Cardiac muscle cell (in vitro differentiated cells and primary cell): Measurements from ENCODE around the gene PSPN. TPM values are rescaled to one million over a fixed set of nuclear protein-coding genes. Genes with fewer than 3 reads are reported as not detected.

Experiments
- DNase-seq, 2 donors: peaks; one replicate each; pipeline versions ENCODE4 v3.0.0 to v3.0.0-alpha.2; 2010 to 2017; ENCODE audit warnings: low read depth in 1 of 2, low spot score in 1 of 2
- H3K27ac ChIP-seq: fragments of 200-600 bp; sonication (generic); 2 replicates; pipeline ENCODE4 v1.5.1; 2016
- H3K27me3 ChIP-seq: fragments of 200-600 bp; sonication (generic); 2 replicates; pipeline ENCODE4 v1.6.0; 2016; ENCODE audit warnings: control low read depth
- H3K36me3 ChIP-seq: fragments of 200-600 bp; sonication (generic); 2 replicates; pipeline ENCODE4 v1.5.1; 2016; ENCODE audit warnings: control low read depth
- H3K4me1 ChIP-seq: fragments of 200-600 bp; sonication (generic); 2 replicates; pipeline ENCODE4 v1.8.1; 2017; ENCODE audit warnings: low read depth, mild to moderate bottlenecking, mixed run types
- H3K4me3 ChIP-seq: fragments of 200-600 bp; sonication (generic); 2 replicates; pipeline ENCODE4 v1.5.1; 2016; ENCODE audit warnings: mild to moderate bottlenecking
- H3K9me3 ChIP-seq: fragments of 200-600 bp; sonication (generic); 2 replicates; pipeline ENCODE4 v1.5.1; 2017; ENCODE audit warnings: low read depth, mild to moderate bottlenecking, control low read depth
- polyA plus RNA-seq: library from polyadenylated mRNA; unstranded; fragments of >200 nt; fragmentation: Nextera tagmentation; extraction: Ambion mirVana; gene quantifications from 2 replicates; pipeline ENCODE4 v1.2.1, GENCODE V29; 2016
- total RNA-seq: library from RNA; depleted of rRNA; stranded (reverse); fragments of >200 nt; gene quantifications from 2 replicates; pipeline ENCODE4 v1.2.3, GENCODE V29; 2016
- TF ChIP-seq, protein P1 (sequence below): IDR thresholded peaks from 2 replicates; pipeline ENCODE4 v1.5.1; 2012; ENCODE audit warnings: low read depth, mild to moderate bottlenecking, low read length

PSPN gene
- total and polyA plus RNA-seq, 2 experiments from 2014 or later: 3.0 TPM

DNA sequence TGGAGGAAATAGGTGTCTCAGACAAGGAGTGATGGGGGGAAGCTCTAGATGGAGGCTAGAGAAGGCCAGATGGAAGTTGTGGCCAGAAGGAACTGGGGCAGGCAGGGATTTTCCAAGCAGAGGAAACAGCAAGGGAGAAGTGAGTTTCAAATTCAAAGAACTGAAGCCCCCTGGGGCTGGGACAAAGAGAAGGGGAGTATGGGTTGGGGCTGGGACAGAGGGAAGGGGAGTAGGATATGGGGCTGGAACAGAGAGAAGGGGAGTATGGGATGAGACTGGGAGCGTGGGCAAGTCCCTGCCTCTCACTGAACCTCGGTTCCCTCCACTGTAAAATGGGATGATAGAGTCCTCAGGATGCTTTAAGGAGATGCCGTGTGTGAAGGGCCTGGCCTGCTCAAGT lies 19.1 kb upstream of the PSPN start:
- peaks cover 3% of the 10 kb centered on the region for H3K36me3 ChIP-seq
- TF ChIP-seq, protein P1, sequence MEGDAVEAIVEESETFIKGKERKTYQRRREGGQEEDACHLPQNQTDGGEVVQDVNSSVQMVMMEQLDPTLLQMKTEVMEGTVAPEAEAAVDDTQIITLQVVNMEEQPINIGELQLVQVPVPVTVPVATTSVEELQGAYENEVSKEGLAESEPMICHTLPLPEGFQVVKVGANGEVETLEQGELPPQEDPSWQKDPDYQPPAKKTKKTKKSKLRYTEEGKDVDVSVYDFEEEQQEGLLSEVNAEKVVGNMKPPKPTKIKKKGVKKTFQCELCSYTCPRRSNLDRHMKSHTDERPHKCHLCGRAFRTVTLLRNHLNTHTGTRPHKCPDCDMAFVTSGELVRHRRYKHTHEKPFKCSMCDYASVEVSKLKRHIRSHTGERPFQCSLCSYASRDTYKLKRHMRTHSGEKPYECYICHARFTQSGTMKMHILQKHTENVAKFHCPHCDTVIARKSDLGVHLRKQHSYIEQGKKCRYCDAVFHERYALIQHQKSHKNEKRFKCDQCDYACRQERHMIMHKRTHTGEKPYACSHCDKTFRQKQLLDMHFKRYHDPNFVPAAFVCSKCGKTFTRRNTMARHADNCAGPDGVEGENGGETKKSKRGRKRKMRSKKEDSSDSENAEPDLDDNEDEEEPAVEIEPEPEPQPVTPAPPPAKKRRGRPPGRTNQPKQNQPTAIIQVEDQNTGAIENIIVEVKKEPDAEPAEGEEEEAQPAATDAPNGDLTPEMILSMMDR: no peak
- H3K9me3 ChIP-seq: no peaks in the 10 kb centered on the region
- no peaks in the 10 kb centered on the region for H3K27me3 ChIP-seq
- no peak overlapping the region for H3K27ac ChIP-seq
- H3K4me1 ChIP-seq: peaks cover 7% of the 10 kb centered on the region
- no peak overlapping the region for H3K4me3 ChIP-seq
- no peak for DNase-seq

DNA sequence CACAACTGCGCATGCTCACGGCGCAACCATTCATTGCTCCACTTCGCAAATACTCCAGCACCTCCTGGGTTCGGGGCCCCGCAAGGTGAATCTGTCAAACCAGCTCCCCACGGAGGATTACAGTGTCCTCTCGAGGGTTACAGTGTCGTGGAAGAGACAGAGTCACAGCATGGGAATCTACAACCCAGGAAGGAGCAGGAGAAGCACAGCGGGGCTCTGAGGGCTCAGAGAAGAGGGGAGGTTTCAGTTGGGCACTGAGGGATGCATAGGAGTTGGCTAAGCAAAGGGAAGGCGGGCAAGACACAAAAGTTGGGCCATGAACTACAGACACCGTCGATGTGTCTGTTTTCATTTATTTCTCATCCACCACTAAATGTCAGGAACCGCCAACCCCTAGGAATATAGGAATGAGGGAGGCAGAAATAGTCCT lies 18.3 kb upstream of the PSPN start:
- Histone ChIP-seq H3K9me3 (no peaks in the 10 kb centered on the region), H3K27me3 (no peaks in the 10 kb centered on the region), H3K27ac (peak overlapping the region; percentile 93), H3K4me3 (peak overlapping the region; percentile 80), H3K36me3 (peaks cover 7% of the 10 kb centered on the region), H3K4me1 (peaks cover 7% of the 10 kb centered on the region)
- no peak for DNase-seq
- TF ChIP-seq, protein P1: no peak

DNA sequence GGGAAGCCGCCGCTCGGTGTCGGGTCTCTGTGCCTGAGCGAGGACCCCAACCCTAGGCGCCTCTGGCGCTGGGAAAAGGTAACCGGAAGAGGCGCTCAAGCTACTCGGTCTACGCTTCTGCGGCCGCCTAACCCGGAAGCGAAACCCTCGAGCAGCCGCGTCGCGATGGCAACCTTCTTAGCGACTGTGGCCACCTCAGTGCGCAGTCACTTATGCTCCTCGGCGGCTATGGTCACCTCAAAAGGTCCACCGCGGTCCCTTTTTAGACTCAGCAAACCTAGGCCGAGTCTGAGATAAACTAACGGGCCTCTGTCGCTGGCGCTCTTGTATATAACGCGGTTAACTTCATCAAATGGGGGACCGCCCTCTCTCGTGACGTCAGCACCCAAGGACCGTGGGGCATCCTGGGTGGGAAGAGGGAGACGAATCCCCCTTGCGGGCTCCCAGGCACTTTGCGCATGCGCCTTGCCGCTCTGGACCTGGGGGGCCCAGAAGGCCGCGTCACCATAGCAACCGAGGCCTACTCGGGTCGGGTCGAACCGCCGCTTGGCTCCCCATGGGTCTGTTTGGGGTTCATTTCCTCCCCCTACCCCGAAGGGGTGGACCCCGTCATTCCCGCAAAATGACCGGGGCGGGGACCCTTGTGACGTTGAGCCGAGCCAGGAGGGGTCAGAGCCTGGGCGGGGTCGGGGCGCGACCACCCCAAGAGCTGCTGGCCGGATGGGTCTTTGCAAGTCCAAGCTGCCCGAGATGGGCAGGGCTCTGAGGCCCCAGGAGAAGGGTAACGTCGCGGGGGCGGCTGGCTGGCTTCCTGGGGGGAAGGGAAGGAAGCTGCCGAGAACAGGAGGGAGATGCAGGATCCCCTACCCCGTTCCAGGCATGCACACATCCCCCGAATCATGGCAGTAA lies 17.6 kb upstream of the PSPN start, which contains the start of gene GTF2F1:
Gene GTF2F1 (minus strand): TSS at position 91 of the 909 bp plus-strand sequence. CDS start 169 bp downstream, outside the sequence.
- TF ChIP-seq, protein P1: no peak
- peaks cover 12% of the 10 kb centered on the region for H3K36me3 ChIP-seq
- no peaks in the 10 kb centered on the region for H3K27me3 ChIP-seq
- no peaks in the 10 kb centered on the region for H3K9me3 ChIP-seq
- peaks cover 7% of the 10 kb centered on the region for H3K4me1 ChIP-seq
- peak; percentile 97 to 98 for DNase-seq
- peak within 1 kb of the TSS; percentile 93 for H3K27ac ChIP-seq
- H3K4me3 ChIP-seq: peak within 1 kb of the TSS; percentile 80

DNA sequence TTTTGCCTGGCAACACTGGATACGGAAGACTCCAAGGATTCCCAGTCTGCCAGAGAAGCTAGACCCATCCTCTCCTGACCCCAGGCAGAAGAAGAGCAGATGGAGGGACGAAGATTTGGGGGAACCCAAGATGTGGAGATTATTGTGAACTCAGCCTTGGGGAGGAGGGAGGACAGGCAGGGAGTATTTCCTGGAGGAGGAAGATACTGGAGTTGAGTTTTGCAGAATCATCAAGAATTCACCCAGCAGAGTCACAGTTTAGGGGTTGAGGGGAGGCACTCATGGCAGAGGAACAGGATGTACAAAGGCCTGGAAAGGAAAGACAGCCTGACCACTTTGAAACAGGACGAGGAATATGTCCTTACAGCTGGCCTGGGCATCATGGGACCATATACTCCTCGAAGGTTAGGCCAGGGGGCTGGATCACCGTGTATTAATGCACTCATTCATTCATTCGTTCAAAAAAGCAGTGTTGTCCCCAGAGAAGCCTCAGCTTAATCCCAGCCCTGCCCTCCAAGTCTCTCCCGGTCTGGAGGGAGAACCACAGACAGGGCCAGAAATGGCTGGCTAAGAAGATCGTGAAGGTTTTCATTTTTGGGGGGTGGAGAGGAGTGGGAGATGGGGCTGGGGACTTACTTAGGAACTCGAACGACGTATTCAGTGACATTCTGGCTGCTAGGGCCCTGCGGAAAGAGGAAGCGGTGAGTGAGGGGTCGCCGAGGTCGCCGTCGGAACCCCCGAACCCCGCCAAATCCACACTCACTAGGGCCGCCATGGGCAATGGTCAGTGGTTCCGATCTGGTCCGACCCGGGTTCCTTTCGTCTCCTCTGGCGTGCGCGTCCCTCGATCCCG lies 16.7 kb upstream of the PSPN start:
- no peaks in the 10 kb centered on the region for H3K9me3 ChIP-seq
- TF ChIP-seq, protein P1: no peak
- peaks cover 7% of the 10 kb centered on the region for H3K4me1 ChIP-seq
- peaks cover 19% of the 10 kb centered on the region for H3K36me3 ChIP-seq
- no peaks in the 10 kb centered on the region for H3K27me3 ChIP-seq
- H3K27ac ChIP-seq: peak overlapping the region; percentile 93
- peak overlapping the region; percentile 80 for H3K4me3 ChIP-seq
- no peak for DNase-seq

DNA sequence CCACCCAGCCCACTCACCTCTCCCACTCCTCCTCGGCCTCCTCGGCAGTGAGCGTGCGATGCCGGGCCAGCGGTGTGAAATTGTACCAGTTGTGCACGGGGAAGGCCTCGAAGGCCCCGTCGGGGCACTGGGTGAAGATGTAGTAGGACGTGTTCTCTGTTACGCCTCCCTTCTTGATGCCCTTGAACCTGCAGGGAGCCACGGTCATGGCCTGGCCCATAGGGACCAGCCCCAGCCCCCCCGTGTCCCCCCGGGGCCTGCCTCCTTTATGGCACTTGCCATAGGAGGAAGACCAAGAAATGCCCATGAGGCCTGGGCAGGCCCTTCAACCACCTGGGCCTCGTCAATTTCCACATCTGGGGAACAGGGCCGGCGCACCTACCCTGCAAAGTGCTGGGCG lies 11.6 kb upstream of the PSPN start:
- H3K27ac ChIP-seq: no peak overlapping the region
- H3K4me1 ChIP-seq: peaks cover 6% of the 10 kb centered on the region
- TF ChIP-seq, protein P1: no peak
- H3K36me3 ChIP-seq: peaks cover 47% of the 10 kb centered on the region
- no peak for DNase-seq
- no peak overlapping the region for H3K4me3 ChIP-seq
- H3K9me3 ChIP-seq: no peaks in the 10 kb centered on the region
- H3K27me3 ChIP-seq: no peaks in the 10 kb centered on the region
